Aorta (tissue), 5 donors: ENCODE data around the gene CIT. TPM values are rescaled to one million over a fixed set of nuclear protein-coding genes. Genes with fewer than 3 reads are reported as not detected.
"Not testable (repeated sequence)": the region's sequence is repeated elsewhere in the genome, so short reads cannot be mapped to it uniquely, and the experiment has no call there.

ENCODE experiments used
- ATAC-seq: fragments of 200-7000 bp; cut with Tn5 transposase; one replicate; pipeline ENCODE4 v1.9.1; 2022; ENCODE audit warnings: moderate library complexity; ENCODE audit not compliant: low FRiP score
- DNase-seq, 2 donors: peaks; one replicate each; pipeline ENCODE4 v3.0.0-alpha.2; 2020
- H3K27ac ChIP-seq, 2 donors: one replicate each; pipeline ENCODE4 v1.5.1; 2013; ENCODE audit warnings: low read length in 2 of 2, mild to moderate bottlenecking in 2 of 2, moderate library complexity in 2 of 2, control low read depth in 1 of 2, inconsistent platforms in 1 of 2, low read depth in 1 of 2
- H3K27me3 ChIP-seq, 2 donors: one replicate each; pipeline ENCODE4 v1.6.1; 2013; ENCODE audit warnings: control low read depth in 1 of 2, low read length in 1 of 2, mild to moderate bottlenecking in 1 of 2, moderate library complexity in 1 of 2; ENCODE audit not compliant: insufficient read depth in 2 of 2, control insufficient read depth in 1 of 2
- H3K36me3 ChIP-seq, 2 donors: one replicate each; pipeline ENCODE4 v1.6.1; 2013; ENCODE audit warnings: control low read depth in 1 of 2, low read length in 1 of 2, mild to moderate bottlenecking in 1 of 2; ENCODE audit not compliant: insufficient read depth in 2 of 2, control insufficient read depth in 1 of 2
- H3K4me1 ChIP-seq, 2 donors: one replicate each; pipeline ENCODE4 v1.6.1; 2013; ENCODE audit warnings: low read length in 2 of 2, control low read depth in 1 of 2, mild to moderate bottlenecking in 1 of 2, moderate library complexity in 1 of 2; ENCODE audit not compliant: insufficient read depth in 2 of 2, control insufficient read depth in 1 of 2
- H3K4me3 ChIP-seq, 2 donors: one replicate each; pipeline ENCODE4 v1.5.1; 2013; ENCODE audit warnings: low read length in 2 of 2, control low read depth in 1 of 2, mild to moderate bottlenecking in 1 of 2
- H3K9me3 ChIP-seq: one replicate; pipeline ENCODE4 v1.6.1; 2013; ENCODE audit warnings: mild to moderate bottlenecking, low read length; ENCODE audit not compliant: control insufficient read depth
- WGBS, 2 donors: extraction: QIAGEN DNeasy Blood & Tissue Kit; methylation state at CpG; one replicate each; pipeline ENCODE4 v1.1.7; 2013; 5-methylcytosine and 5-hydroxymethylcytosine counted together
- intact Hi-C, 2 donors: fragments of 100-400 bp; cut with DNase I; formaldehyde crosslinking; loops; one replicate each; pipeline versions ENCODE4 v1.14.2 to v1.15.0; 2022
- polyA plus RNA-seq, 2 donors: library from polyadenylated mRNA; stranded (reverse); fragments of 200-250 nt; gene quantifications; one replicate each; pipeline ENCODE4 v1.2.3, GENCODE V29; 2013
- total RNA-seq, 2 donors: library from RNA; stranded (reverse); fragmentation: NEBNext Ultra II Directional; extraction: Animal tissue kit (Norgen Biotek cat#: 25700); gene quantifications; one replicate each; pipeline ENCODE4 v1.2.1, GENCODE V29; 2021
- donor health status: healthy with polysubstance abuse.
- donor health status: Bipolar disorder and iron deficiency.
- donor health status: DM: no; HTN: no; CAD: no.
- donor health status: DM: no; HTN: no; CAD: no.
- donor health status: DM: yes; HTN: yes; CAD: no.

The CIT gene
- total and polyA plus RNA-seq, 4 donors: 0.13 to 7.1 (median 1.5) TPM

- H3K9me3 ChIP-seq: no peaks in the 10 kb centered on the region
- no peak overlapping the region for H3K4me3 ChIP-seq
- H3K4me1 ChIP-seq: no peaks in the 10 kb centered on the region
- intact Hi-C loops: no loop called here
- H3K27ac ChIP-seq: no peak overlapping the region
- DNase-seq: no peak
- WGBS, 2 donors: 90 to 92% methylated on average over 4 of the region's 4 CpGs
- H3K27me3 ChIP-seq: no peaks in the 10 kb centered on the region
- H3K36me3 ChIP-seq: no peaks in the 10 kb centered on the region
- no peak for ATAC-seq
Measured at GRCh38 chr12:119665164-119665929, 211.8 kb downstream of the CIT start.

- no peak for DNase-seq
- H3K4me1 ChIP-seq: no peaks in the 10 kb centered on the region
- H3K27me3 ChIP-seq: no peaks in the 10 kb centered on the region
- intact Hi-C loops: no loop called here
- no peak for ATAC-seq
- H3K4me3 ChIP-seq: no peak overlapping the region
- WGBS, 2 donors: 76 to 81% methylated on average over 1 of the region's 1 CpG
- no peaks in the 10 kb centered on the region for H3K36me3 ChIP-seq
- no peaks in the 10 kb centered on the region for H3K9me3 ChIP-seq
- H3K27ac ChIP-seq: no peak overlapping the region
Measured at GRCh38 chr12:119664642-119665041, 212.5 kb downstream of the CIT start.

- H3K36me3 ChIP-seq: no peaks in the 10 kb centered on the region
- WGBS, 2 donors: 52 to 60% methylated on average over 4 of the region's 4 CpGs
- intact Hi-C loops: no loop called here
- H3K27me3 ChIP-seq: no peaks in the 10 kb centered on the region
- ATAC-seq (no peak), DNase-seq (no peak)
- no peaks in the 10 kb centered on the region for H3K9me3 ChIP-seq
- H3K4me3 ChIP-seq: no peak overlapping the region
- no peak overlapping the region for H3K27ac ChIP-seq
- H3K4me1 ChIP-seq: no peaks in the 10 kb centered on the region
Measured at GRCh38 chr12:119661882-119662281, 215.2 kb downstream of the CIT start.

- intact Hi-C loops: no loop called here
- no peak overlapping the region for H3K27ac ChIP-seq
- no peak overlapping the region for H3K4me3 ChIP-seq
- no peaks in the 10 kb centered on the region for H3K36me3 ChIP-seq
- no peaks in the 10 kb centered on the region for H3K9me3 ChIP-seq
- ATAC-seq: no peak
- H3K4me1 ChIP-seq: no peaks in the 10 kb centered on the region
- no peaks in the 10 kb centered on the region for H3K27me3 ChIP-seq
- no peak for DNase-seq
- WGBS, 2 donors: 79 to 86% methylated on average over 5 of the region's 5 CpGs
Measured at GRCh38 chr12:119660076-119660475, 217.0 kb downstream of the CIT start.

DNA sequence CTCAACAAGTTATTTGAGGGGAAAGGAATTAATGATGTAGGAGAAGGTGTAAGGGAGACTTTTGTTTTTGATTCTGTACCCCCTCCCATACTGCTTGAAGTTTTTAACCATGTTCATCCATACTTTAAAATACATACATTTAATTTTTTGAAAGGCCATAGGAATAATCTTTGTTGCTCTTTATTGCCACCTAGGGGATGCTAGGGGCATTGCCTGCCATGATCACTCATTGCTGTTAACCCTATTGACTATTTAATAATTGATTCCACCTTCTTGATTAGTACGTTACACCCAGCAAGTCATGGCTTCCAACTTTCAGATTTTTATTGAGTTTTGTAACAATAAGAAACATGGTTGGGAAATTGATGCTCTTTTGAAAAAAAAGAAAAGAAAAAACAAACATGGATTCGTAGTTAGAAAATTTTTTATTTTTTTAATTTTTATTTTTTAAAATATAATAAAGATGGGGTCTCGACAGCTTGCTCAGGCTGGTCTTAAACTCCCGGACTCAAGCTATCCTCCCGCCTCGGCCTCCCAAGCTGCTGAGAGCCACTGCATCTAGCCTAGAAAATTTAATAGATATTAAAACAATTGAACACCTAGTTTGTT lies 217.7 kb downstream of the CIT start:
- Histone ChIP-seq H3K4me1 (no peaks in the 10 kb centered on the region), H3K36me3 (no peaks in the 10 kb centered on the region), H3K27me3 (no peaks in the 10 kb centered on the region), H3K27ac (no peak overlapping the region), H3K9me3 (peaks cover 1% of the 10 kb centered on the region), H3K4me3 (no peak overlapping the region)
- intact Hi-C loops: no loop called here
- WGBS, 2 donors: 31 to 35% methylated on average over 6 of the region's 6 CpGs
- no peak for DNase-seq
- no peak for ATAC-seq

- H3K27ac ChIP-seq, H3K4me3 ChIP-seq, intact Hi-C loops, ATAC-seq, H3K36me3 ChIP-seq, DNase-seq, H3K9me3 ChIP-seq, H3K27me3 ChIP-seq, H3K4me1 ChIP-seq: not testable (repeated sequence)
- WGBS, 2 donors: 89 to 90% methylated on average over 6 of the region's 6 CpGs
Measured at GRCh38 chr12:119658166-119658565, 219.0 kb downstream of the CIT start.

DNA sequence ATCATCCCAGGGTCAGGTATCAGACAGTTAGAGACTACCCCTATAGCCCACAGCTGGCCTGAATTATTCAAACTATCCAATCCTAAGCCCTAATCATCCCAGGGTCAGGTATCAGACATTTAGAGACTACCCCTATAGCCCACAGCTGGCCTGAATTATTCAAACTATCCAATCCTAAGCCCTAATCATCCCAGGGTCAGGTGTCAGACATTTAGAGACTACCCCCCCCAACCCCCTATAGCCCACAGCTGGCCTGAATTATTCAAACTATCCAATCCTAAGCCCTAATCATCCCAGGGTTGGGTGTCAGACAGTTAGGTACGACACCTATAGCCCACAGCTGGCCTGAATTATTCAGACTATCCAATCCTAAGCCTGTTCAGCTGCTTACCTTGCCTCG lies 220.1 kb downstream of the CIT start:
- DNase-seq, H3K36me3 ChIP-seq, intact Hi-C loops, H3K4me1 ChIP-seq, ATAC-seq, H3K27ac ChIP-seq, H3K4me3 ChIP-seq, H3K27me3 ChIP-seq, H3K9me3 ChIP-seq: not testable (repeated sequence)
- whole genome bisulfite sequencing, 2 donors: 74 to 79% methylated on average over 2 of the region's 2 CpGs

- Histone ChIP-seq H3K4me3 (no peak overlapping the region), H3K36me3 (no peaks in the 10 kb centered on the region), H3K4me1 (no peaks in the 10 kb centered on the region), H3K27me3 (no peaks in the 10 kb centered on the region), H3K27ac (no peak overlapping the region), H3K9me3 (peaks cover 3% of the 10 kb centered on the region)
- intact Hi-C loops: no loop called here
- DNase-seq (no peak), ATAC-seq (no peak)
- WGBS, 2 donors: 63 to 76% methylated on average over 3 of the region's 3 CpGs
Measured at GRCh38 chr12:119652665-119653064, 224.5 kb downstream of the CIT start.

DNA sequence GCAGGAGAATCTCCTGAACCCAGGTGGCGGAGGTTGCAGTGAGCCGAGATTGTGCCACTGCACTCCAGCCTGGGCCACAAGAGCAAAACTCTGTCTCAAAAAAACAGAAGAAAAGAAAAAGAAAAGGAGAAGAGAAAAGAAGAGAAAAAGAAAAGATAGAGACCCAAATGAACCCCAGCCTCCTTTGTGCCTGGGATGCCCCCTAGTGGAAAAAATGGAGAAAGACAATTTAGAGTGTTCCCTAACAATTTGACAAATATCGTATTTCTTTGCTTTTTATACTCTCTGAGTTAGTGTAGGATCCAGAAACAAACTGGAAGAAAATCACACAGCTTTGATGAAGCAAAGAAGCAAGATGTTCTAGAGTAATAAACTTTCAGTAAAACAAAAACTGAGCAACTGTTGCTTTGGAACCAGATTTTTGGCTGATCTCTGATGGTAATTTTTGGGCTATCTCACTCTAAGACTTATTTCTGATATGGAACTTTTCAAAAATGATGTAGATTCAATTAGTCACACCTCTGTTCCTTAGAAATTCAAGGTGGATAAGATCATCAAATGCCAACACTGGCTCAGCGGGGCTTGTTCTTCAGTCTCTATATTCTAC lies 227.8 kb downstream of the CIT start:
- Histone ChIP-seq H3K36me3 (no peaks in the 10 kb centered on the region), H3K27me3 (no peaks in the 10 kb centered on the region), H3K9me3 (peaks cover 2% of the 10 kb centered on the region), H3K4me3 (no peak overlapping the region), H3K4me1 (no peaks in the 10 kb centered on the region), H3K27ac (no peak overlapping the region)
- intact Hi-C loops: no loop called here
- WGBS, 2 donors: 59 to 67% methylated on average over 4 of the region's 4 CpGs
- ATAC-seq: no peak
- no peak for DNase-seq
